Measurements from ENCODE around the gene GIMAP6.
"Not testable (repeated sequence)": the region's sequence is repeated elsewhere in the genome, so short reads cannot be mapped to it uniquely, and the experiment has no call there.

Gene GIMAP6

DNA sequence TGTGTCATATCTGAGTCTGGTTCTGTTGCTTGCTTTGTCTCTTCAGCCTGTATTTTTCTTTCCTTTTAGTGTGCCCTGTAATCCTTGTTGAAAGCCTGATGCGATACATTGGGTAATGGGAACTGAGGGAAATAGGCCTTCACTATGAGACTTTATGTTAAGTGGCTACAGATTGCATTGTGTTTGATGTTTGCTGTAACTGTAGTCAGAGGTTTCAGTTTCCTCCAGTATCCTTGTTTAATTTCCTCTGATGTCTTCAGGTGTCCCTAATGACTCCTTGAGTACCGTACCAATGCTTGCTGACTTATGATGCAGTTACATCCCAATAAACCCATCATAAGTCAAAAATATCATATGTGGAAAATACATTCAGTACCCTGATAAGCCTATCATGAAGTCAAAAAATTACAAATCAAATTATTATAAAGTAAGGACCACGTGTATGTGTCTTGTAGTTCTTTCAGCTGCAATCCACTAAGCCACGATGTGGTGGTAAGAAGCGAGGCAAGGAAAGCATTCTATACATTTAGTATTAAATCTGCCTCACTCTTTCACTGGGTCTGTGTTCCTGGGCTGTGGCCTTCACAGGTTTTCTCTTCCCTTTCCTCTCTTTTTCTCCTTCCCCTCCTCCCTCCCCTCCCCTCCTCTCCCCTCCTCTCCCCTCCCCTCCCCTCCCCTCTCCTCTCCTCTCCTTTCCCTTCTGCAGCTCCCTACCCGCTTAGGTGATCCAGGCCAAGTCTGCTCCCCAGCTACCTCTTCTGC is 13.3 kb upstream of the GIMAP6 start:
- DNase-seq (ENCODE audit: low read depth) = no peak

DNA sequence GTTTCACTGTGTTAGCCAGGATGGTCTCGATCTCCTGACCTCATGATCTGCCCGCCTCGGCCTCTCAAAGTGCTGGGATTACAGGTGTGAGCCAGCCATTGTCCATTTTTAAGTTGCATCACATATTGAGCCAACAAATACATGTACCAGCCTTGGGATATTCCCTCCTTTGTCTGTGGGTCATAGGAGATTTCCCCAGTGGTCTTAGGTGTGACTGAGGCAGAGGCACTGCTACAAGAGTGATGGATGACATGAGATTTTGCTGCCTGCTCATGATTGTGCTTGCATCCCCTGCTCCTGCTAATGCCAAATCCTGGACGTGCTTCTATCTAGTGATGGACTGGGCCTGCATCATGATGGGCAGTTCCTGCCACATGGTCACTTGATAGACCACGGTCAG is 10.7 kb upstream of the GIMAP6 start:
- DNase-seq (ENCODE audit: low read depth) = no peak

DNA sequence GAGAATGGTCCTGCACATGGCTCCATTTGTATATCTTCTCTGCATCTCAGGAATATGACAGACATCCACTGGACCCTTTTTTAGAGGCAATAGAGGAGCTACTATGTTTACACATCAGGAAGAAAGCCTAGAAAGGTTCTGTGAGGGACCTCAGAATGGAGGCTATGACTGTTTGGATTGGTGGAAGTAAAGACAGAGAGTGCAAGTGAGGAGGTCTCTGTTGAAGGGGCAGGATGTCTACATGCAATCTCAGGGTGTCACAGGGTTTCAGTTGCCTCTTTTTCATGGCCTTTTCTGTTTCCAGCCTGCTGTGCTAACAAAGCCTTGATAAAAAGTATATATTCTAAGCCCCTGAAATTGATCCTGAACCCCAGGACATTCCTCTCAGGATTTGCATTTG is 9.7 kb upstream of the GIMAP6 start:
- no peak for DNase-seq (ENCODE audit: low read depth)

DNA sequence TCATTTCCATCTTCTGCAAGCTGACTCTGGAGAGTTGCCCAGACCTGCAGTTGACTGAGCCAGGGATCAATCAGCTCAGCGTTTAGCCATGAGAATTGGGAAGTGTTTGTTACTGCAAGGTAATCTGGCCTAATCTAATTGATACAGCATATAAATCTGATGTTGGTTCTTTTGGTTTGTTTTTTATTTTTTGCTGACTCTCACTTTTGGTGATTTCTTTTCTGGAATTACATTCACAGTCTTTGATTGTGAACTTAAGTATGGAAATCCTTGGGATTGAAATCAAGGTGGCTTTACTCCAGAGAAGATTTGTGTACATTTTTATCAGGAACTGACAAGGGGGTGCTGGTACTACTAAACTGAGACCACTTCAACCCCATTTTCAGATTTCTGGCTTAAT is 1.7 kb upstream of the GIMAP6 start:
- no peak for DNase-seq (ENCODE audit: low read depth)

DNA sequence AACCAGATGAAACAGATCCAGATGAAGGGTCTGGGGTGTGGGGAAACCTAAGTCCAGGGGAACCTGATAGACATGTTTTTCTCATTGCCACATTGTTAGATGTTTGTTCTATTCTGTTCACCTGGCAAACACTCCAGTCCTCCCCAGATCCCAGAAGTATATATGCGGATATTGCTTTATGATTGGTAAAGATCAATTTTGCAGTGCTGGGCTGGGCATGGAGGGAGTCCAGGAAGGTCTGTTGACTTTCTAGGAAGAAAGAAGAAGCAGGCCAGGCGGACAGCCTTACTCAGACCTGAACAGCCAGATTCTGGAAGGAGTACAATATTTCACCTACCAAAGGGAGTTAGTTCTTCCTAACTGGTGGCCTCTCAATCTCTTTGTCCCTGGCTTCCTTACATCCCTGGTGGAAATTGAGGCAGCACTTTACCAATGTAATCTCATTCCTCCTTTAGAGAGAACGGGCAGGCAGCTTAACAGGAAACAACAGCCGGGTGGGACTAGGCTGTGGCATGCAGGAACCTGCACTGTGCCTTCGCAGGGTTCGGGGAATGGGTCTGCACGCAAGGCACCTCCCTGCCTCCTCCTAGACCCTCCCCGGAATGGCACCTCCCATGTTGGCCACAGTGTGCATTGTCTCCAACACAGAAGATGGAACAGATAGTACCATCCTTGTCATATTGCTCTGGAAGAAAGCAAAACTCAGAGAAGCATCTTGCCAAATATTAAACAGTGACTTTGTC is 930 bp downstream of the GIMAP6 start:
- no peak for DNase-seq (ENCODE audit: low read depth)

DNA sequence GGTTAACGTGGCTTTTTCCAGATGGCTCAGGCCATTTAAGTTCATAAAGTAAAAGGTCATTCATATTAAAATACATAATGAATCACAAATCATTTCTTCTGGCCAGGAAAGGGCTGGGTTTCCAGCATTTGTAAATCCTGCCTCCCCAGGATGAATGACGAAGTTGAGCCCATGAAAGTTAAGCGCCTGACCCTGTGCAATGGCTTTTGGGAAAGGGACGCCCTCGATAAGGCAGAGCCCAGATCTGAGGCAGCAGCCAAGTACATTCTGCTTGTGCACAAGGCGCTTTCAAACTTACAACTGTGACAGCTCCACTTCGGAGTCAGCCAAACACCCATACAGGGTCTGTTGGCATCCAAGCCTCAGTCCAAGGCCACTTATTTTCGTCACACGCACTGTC is 2.8 kb downstream of the GIMAP6 start:
- DNase-seq (ENCODE audit: low read depth) = no peak

DNA sequence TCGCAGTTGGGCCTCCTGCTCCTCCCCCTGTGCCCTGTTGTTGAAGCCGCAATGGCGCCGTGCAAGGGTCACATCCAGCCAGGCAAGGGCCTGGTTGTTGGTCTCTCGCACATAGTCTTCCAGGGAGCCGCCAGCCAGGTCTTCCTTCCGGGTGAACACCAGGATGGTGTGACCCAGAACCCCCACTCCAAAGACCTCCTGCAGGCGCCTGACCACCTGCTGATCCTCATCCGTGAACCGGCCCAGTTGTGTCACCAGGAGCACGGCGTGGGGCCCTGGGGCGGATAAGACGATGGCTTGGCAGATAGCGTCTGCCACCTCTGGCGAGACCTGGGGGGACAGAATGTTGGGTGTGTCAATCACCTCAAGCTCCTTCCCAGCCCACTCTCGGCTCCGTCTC is 4.2 kb downstream of the GIMAP6 start:
- no peak for DNase-seq (ENCODE audit: low read depth)

DNA sequence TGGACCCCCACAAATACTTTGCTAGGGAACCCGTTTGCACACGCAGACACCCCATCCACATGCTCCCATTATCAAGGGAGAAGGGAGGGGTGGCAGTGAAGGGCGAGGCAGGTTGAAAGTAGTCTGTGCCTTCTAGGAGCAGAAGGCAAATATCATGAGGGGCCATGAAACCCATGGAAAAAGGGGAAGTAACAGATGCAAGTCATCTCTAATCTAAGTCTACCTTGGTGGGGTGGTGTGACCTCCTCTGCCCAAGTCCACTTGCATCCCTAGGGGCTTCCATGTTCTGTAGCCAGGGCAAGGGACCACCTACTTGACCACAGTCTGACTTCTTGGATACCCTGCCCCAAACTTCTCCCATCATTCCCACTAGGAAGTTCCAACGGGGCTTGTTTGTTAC is 5.5 kb downstream of the GIMAP6 start:
- DNase-seq (ENCODE audit: low read depth) = no peak

DNA sequence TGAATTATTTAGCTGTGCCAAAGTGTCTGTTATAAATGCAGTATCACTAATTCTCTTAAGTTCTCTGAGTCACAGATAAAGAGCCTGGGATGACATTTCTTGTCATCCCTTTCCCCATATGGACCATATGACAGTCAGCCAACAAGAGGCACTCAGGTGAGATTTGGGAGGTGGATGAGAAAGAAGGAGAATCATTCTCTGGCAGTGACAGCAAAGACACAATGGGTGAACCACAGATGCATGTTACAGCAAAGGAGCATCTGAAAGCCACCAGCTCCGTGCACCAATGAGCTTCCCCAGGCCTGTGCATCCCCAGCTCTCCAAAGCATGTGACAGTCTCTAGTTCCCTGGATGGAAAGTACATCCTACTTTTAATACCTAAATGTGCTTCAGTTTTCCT is 10.8 kb downstream of the GIMAP6 start:
- DNase-seq (ENCODE audit: low read depth) = no peak

DNA sequence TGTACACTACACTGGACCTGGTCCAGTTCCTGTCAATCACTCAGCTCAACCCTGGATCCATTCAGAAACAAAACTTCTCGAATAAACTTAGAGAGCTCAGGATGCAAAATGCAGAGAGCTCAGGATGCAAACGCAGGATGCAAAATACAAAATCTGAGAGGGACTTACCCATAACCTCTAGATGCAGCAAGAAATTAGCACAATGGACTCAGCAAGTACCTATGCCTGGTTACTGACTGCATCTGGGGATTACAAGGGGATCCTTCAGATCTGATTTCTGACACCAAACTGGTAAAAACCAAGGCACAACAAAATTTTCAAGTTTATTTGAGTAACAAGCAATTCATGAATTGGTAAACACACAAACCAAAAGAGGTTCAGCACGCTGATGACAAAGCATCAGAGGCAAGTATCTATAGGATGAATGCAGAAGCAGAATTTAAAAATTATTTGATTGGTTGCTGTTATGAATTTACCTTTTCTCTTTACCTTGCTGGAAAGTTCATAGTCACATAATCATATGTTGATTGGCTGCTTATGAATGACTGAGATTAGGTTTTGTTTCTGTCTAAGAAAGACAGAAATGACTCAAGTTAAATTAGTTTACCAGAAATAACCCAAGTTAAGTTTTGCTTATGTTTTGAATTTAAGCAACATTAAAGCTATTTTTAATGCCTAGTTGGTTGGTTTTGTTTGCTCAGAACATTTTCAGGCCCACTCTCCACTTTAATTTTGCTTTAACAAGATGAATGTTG is 11.4 kb downstream of the GIMAP6 start:
- no peak for DNase-seq (ENCODE audit: low read depth)

DNA sequence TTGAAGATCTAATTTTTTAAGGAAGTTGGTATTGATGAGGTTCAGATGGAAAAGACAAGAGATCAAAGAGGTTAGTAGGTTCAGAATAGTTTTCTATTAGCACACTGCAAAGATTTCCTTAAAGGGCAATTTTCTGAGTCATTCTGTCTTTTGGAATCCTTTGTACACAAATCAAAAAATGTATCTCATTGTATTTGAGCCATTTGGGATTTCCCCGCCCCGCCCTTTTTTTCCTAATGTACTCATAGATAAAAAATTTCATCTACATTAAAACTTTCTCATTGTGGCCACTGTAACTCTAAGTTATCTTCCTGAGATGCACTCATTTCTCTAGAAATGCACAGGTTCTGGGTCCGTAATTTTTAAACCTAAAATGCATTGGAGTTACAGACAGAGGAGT is 12.1 kb downstream of the GIMAP6 start:
- no peak for DNase-seq (ENCODE audit: low read depth)

DNA sequence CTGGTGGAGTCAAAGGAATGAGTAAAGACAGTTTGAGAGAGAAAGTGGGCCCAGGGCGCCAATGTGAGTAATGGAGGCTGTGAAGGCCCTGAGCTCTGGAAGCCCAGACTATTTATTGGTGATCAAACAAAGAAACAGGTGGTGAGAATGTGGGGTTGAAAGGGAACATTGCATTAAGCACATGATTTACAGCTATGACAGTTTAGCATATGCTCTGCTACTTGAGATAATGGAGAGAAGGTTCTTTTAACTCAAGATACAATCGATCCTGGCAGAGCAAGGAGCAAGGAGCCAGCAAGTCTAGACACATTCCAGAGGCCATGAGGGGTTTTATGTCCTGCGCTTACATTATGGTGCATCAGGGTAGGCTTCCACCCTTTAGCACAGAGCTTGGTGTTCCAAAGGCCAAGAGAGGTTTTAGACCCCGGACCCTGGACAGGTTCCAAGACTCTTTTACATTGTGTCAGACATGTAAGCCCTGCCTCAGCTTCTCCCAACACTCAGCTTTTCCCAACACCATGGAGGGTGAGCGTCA is 16.9 kb downstream of the GIMAP6 start:
- DNase-seq (ENCODE audit: low read depth) = not testable (repeated sequence)

DNA sequence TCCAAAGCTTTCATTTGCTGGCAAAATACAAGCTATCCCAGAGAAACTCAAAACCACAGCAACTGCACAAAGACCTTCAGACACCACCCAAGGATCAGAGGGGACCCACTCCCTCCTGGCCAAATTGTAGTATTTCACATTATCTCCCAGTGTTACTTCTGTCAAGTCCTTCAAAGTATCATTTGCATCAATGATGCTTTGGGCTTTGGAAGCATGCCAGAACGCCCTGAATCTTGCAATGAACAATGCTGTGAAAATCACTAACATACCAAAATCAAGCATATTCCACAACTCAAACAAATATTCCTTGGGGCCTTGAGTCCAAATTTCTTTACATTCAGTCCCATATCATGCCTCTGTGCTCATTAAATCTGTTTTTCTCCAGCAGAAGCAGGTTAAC is 17.8 kb downstream of the GIMAP6 start:
- not testable (repeated sequence) for DNase-seq (ENCODE audit: low read depth)

DNA sequence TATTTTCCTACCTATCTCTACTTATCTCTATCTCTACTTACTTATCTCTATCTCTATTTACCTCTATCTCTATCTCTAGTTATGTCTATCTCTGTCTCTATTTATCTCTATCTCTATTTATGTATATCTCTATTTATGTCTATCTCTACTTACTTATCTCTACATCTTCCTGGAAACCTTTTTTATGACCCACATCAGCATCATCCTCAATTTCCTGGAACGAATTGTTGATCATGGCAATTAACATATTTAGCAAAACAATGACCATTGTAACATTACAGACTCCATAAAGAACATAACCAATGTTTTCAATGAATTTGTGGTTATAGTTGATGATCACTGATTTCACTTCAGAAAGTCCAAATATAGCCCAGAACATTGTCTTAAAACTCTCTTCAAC is 18.3 kb downstream of the GIMAP6 start:
- no peak for DNase-seq (ENCODE audit: low read depth)

DNA sequence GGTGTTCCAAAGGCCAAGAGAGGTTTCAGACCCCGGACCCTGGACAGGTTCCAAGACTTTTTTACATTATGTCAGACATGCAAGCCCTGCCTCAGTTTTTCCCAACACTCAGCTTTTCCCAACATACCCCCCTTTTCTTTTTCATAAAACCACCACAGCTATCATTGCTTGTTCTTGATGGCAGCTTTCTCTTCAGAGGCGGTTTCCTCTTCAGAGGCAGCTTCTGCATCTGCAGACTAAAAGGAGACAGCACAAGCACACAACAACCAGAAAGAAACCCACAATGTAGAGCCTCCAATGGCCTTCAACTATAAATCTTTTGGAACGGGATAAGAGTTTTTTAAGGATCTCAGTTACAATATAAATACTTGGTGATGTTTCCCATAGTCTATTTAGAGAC is 19.3 kb downstream of the GIMAP6 start:
- DNase-seq (ENCODE audit: low read depth) = no peak

DNA sequence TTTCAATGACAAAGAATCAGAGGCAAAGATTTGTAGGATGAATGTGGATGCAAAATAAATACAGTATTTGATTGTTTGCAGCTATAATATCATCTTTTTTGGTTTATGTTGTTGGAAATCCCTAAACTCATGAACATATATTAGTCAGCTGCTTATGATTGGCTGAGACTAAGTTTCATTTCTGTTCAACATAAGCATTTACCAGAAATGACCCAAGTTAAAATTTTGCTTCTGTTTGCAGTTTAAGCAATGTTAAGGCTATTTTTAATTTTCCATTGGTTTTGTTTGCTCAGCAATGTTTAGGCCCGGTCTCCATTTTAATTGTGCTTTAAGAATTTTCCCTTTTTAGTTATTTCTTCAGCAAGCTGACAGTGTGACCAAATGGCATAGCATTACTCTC is 22.0 kb downstream of the GIMAP6 start:
- no peak for DNase-seq (ENCODE audit: low read depth)

DNA sequence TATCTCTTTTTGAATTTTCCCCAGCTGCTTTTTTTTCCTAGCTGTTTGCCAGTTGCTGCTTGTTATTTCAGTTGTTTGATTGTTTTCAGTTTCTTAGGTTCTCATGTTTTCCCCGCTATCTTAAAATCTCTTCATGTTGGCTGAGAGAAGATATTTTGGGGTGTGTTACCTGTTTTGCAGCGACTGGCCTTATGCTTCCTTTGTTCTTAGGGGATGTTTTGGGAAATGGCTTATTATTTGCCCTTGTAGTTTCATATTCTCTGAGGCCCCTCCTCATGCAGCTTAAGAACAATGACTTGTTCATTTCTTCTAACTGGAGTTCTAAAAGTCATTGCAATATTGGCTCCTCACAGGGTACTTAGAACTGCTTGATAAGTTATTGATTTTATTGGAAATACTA is 28.6 kb downstream of the GIMAP6 start:
- not testable (repeated sequence) for DNase-seq (ENCODE audit: low read depth)

DNA sequence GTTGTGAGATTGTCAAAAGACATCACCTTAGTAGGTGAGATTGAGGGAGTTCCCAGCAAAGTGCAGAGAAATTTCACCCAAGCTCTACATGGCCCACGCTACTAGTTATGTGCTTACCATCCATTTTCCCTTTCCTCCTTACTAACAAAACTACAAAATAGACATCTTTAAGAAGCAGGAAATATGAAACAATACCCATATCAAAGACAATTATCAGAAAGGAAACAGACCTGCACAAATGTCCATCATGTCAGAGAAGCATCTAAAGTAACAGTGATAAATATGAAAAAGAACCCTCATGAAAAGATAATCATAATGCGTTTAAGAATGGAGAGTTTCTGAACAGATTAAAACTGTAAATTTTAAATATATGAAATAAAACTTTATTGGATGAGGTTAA is 36.8 kb downstream of the GIMAP6 start:
- no peak for DNase-seq (ENCODE audit: low read depth)

DNA sequence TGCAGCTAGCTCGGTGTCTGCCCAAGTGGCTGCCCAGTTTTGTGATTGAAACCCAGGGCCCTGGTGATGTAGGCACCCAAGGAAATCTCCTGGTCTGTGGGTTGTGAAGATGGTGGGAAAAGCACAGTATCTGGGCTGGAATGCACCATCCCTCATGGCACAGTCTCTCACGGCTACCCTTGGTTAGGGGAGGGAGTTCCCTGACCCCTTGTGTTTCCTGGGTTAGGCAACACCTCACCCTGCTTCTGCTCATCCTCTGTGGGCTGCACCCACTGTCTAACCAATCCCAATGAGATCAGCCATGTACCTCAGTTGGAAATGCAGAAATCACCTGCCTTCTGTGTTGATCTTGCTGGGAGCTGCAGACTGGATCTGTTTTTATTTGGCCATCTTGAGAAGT is 37.4 kb downstream of the GIMAP6 start:
- no peak for DNase-seq (ENCODE audit: low read depth)

DNA sequence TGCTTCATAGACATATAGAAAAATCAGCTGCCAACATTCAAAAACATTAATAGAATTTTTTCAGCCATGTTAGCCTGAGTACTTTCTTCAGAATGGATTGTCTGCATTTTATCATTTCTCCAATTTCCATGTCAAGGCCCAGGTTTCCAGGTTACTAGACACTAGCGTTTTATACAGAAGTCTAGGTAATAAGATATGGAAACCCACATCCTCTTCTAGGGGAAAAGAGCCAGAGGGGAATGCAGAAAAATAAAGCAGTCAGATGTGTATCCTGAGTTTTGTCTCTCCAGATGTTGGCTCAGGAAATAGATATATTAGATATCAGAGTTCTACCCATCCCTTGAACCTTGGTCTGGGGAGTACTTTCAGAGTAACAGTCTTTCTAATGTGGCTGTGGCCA is 44.6 kb downstream of the GIMAP6 start:
- DNase-seq (ENCODE audit: low read depth) = no peak

DNA sequence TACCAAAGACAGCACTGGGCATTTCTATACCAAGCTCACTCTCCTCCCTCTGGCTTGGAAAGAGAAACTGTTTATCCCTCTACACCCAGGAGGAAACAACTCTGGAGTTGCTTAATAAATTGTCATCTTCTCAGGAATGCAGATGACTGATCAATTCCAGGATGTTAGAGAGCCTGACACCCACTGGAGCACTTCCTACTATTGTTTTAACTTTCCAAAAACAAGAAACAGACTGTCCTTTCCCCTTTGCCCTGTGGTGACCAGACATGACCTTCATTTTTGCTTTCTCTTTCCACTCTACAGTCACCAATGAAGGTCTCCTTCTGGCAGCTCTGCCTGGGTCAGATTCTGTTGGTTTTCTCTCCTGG is 45.4 kb downstream of the GIMAP6 start:
- no peak for DNase-seq (ENCODE audit: low read depth)

DNA sequence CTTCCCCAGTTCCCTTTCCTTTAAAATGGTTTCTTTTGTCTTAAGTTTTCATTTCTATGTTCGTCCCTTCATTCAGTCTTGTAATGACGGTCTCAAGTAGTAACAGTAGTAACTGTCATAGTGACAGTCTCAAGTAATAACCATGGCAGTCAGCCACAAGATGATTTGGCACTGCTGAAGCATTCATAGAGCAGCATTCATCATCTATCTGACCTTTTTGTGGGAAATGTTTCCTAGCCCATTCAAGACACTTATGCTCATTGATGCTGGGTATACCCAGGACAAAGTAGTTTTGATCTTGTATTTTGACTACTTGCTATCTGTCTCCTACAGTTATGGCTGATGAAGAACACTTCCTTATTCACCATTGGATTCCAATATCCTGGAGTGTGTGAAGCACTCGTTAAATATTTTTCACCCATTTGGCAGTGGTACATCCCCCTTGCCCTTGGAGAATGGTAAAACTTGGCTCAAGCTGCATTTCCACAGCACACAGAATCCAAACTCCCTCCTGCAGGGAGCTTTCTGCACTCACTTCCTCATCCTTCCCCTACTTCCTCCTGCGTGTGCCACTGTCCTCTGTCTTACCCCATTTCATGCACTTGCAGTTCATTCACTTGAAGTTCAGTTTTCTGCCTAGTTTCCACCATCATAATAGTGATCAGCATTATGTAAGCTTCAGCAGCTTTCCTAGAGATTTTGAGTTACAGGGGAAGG is 46.0 kb downstream of the GIMAP6 start:
- DNase-seq (ENCODE audit: low read depth) = no peak

All from stimulated activated CD8-positive, alpha-beta memory T cell treated with anti-CD3 and anti-CD28 coated beads, Interleukin-7, amount 100 ng/mL, for 24 hours (primary cell).